Fibroblast of lung (primary cell): Measurements from ENCODE around the gene RAP1GAP2. TPM values are rescaled to one million over a fixed set of nuclear protein-coding genes. Genes with fewer than 3 reads are reported as not detected.

Experiments used
- DNase-seq, 2 donors: peaks; one replicate each; pipeline versions ENCODE4 v3.0.0 to v3.0.0-alpha.2; 2010; ENCODE audit warnings: low read depth in 2 of 2
- H2AFZ ChIP-seq: 2 replicates; pipeline ENCODE4 v1.5.1; 2012; ENCODE audit warnings: low read length, control low read depth, inconsistent platforms
- H3K27ac ChIP-seq: 2 replicates; pipeline ENCODE4 v1.5.1; 2011; ENCODE audit warnings: low read length, control low read depth; ENCODE audit not compliant: insufficient read depth
- H3K27me3 ChIP-seq: 2 replicates; pipeline ENCODE4 v1.5.1; 2011; ENCODE audit warnings: mild to moderate bottlenecking, low read length; ENCODE audit not compliant: control insufficient read depth, insufficient read depth
- H3K36me3 ChIP-seq: 2 replicates; pipeline ENCODE4 v1.5.1; 2011; ENCODE audit warnings: low read length; ENCODE audit not compliant: control insufficient read depth, insufficient read depth
- H3K4me1 ChIP-seq: 2 replicates; pipeline ENCODE4 v1.5.1; 2011; ENCODE audit warnings: low read length; ENCODE audit not compliant: control insufficient read depth, insufficient read depth; ENCODE audit errors: extremely low read depth
- H3K4me2 ChIP-seq: 2 replicates; pipeline ENCODE4 v1.5.1; 2011; ENCODE audit warnings: low read length, control low read depth; ENCODE audit not compliant: insufficient read depth; ENCODE audit errors: extremely low read depth
- H3K4me3 ChIP-seq, 4 experiments: fragments of 200-600 bp in 1 of 4; sonication (generic) in 1 of 4; replicated peaks in 1 of 4; 2 replicates each; pipeline ENCODE4 v1.5.1; 2011 to 2016; ENCODE audit warnings: low read length in 4 of 4, low read depth in 3 of 4, mild to moderate bottlenecking in 3 of 4, control low read depth in 2 of 4, inconsistent platforms in 1 of 4, mixed read lengths in 1 of 4; ENCODE audit not compliant: insufficient read depth in 1 of 4; ENCODE audit errors: control extremely low read depth in 1 of 4
- H3K79me2 ChIP-seq: 2 replicates; pipeline ENCODE4 v1.5.1; 2012; ENCODE audit warnings: mild to moderate bottlenecking, low read length, inconsistent platforms; ENCODE audit not compliant: control insufficient read depth, insufficient read depth
- H3K9ac ChIP-seq: 2 replicates; pipeline ENCODE4 v1.5.1; 2011; ENCODE audit warnings: mild to moderate bottlenecking, low read length, control low read depth; ENCODE audit not compliant: insufficient read depth
- H3K9me3 ChIP-seq: 2 replicates; pipeline ENCODE4 v1.5.1; 2012; ENCODE audit warnings: low read depth, low read length; ENCODE audit not compliant: control insufficient read depth, insufficient read depth
- H4K20me1 ChIP-seq: 2 replicates; pipeline ENCODE4 v1.5.1; 2011; ENCODE audit warnings: low read length; ENCODE audit not compliant: control insufficient read depth, insufficient read depth; ENCODE audit errors: extremely low read depth
- CTCF ChIP-seq, 2 donors: IDR thresholded peaks in 1 of 2; conservative IDR thresholded peaks in 1 of 2; 1 replicate in 1 of 2; 2 replicates in 1 of 2; pipeline ENCODE4 v1.5.1; 2011 to 2012; ENCODE audit warnings: low read length in 2 of 2, control low read depth in 1 of 2, inconsistent platforms in 1 of 2, low read depth in 1 of 2, mild to moderate bottlenecking in 1 of 2
- EZH2 ChIP-seq: IDR thresholded peaks from 2 replicates; pipeline ENCODE4 v1.5.1; 2012; ENCODE audit warnings: low read length, control low read depth, mild to moderate bottlenecking; ENCODE audit errors: missing control alignments
- polyA plus RNA-seq, 2 donors: library from polyadenylated mRNA; depleted of rRNA in 1 of 2; stranded (reverse) in 1 of 2; unstranded in 1 of 2; fragments of >200 nt; gene quantifications; 2 replicates each; pipeline ENCODE4 v1.2.1, GENCODE V29; 2011 to 2012; ENCODE audit warnings: missing spikeins in 1 of 2
- total RNA-seq: library from RNA; depleted of rRNA; stranded (reverse); fragments of >200 nt; gene quantifications from 2 replicates; pipeline ENCODE4 v1.2.1, GENCODE V29; 2014

Gene RAP1GAP2
- total and polyA plus RNA-seq, 2 donors (not counting 1 experiment from before 2014, with no cell fraction given): 0.33 to 0.99 TPM

GRCh38 chr17:2936351-2936750 lies 140.1 kb downstream of the RAP1GAP2 start:
- Histone ChIP-seq H3K9ac (no peak overlapping the region), H4K20me1 (no peaks in the 10 kb centered on the region), H3K36me3 (no peaks in the 10 kb centered on the region), H2AFZ (no peak overlapping the region), H3K27ac (no peak overlapping the region), H3K4me2 (no peak overlapping the region), H3K79me2 (no peaks in the 10 kb centered on the region), H3K4me3 (no peak overlapping the region), H3K9me3 (no peaks in the 10 kb centered on the region), H3K27me3 (no peaks in the 10 kb centered on the region), H3K4me1 (no peaks in the 10 kb centered on the region)
- DNase-seq: no peak
- TF ChIP-seq EZH2: no peak
- no peak for TF ChIP-seq CTCF (conservative IDR thresholded peaks at IDR 0.05 in 1 of 2, IDR thresholded peaks at IDR 0.05 in 1 of 2; ENCODE audit: low read depth in 1 of 2, low read length in 2 of 2)

GRCh38 chr17:2936771-2937321 lies 140.6 kb downstream of the RAP1GAP2 start:
- no peaks in the 10 kb centered on the region for H3K79me2 ChIP-seq
- no peak overlapping the region for H3K27ac ChIP-seq
- no peaks in the 10 kb centered on the region for H3K27me3 ChIP-seq
- no peak overlapping the region for H2AFZ ChIP-seq
- H3K4me3 ChIP-seq: no peak overlapping the region
- H3K9ac ChIP-seq: no peak overlapping the region
- no peak overlapping the region for H3K4me2 ChIP-seq
- no peaks in the 10 kb centered on the region for H3K36me3 ChIP-seq
- DNase-seq: no peak
- TF ChIP-seq EZH2 (no peak), CTCF (conservative IDR thresholded peaks at IDR 0.05 in 1 of 2, IDR thresholded peaks at IDR 0.05 in 1 of 2; ENCODE audit: low read depth in 1 of 2, low read length in 2 of 2) (no peak)
- H4K20me1 ChIP-seq: no peaks in the 10 kb centered on the region
- H3K9me3 ChIP-seq: no peaks in the 10 kb centered on the region
- H3K4me1 ChIP-seq: no peaks in the 10 kb centered on the region

GRCh38 chr17:2937331-2938003 lies 141.2 kb downstream of the RAP1GAP2 start:
- no peak overlapping the region for H3K27ac ChIP-seq
- no peak overlapping the region for H2AFZ ChIP-seq
- H3K9me3 ChIP-seq: no peaks in the 10 kb centered on the region
- H3K79me2 ChIP-seq: no peaks in the 10 kb centered on the region
- DNase-seq: peak in 1 of 2 donors; percentile 44
- H3K9ac ChIP-seq: no peak overlapping the region
- H3K36me3 ChIP-seq: no peaks in the 10 kb centered on the region
- TF ChIP-seq EZH2 (no peak), CTCF (conservative IDR thresholded peaks at IDR 0.05 in 1 of 2, IDR thresholded peaks at IDR 0.05 in 1 of 2; ENCODE audit: low read depth in 1 of 2, low read length in 2 of 2) (peak in 1 of 2 donors; percentile 46)
- H3K4me2 ChIP-seq: no peak overlapping the region
- H4K20me1 ChIP-seq: no peaks in the 10 kb centered on the region
- no peak overlapping the region for H3K4me3 ChIP-seq
- H3K4me1 ChIP-seq: no peaks in the 10 kb centered on the region
- no peaks in the 10 kb centered on the region for H3K27me3 ChIP-seq
